Measurements from ENCODE around the gene TNNI3.

The TNNI3 gene

GRCh38 chr19:55188625-55189024 is 31.1 kb upstream of the TNNI3 start:
- Histone ChIP-seq H3K4me2 (ENCODE audit: low read length) (no peak overlapping the region), H3K27me3 (ENCODE audit: control insufficient read depth, low read length) (no peaks in the 10 kb centered on the region), H4K20me1 (ENCODE audit: control insufficient read depth, insufficient read depth, low read depth, low read length) (no peaks in the 10 kb centered on the region), H3K79me2 (ENCODE audit: control insufficient read depth, low read length) (no peaks in the 10 kb centered on the region), H3K4me3 (ENCODE audit: low read length) (no peak overlapping the region), H3K36me3 (ENCODE audit: control insufficient read depth, low read length) (no peaks in the 10 kb centered on the region), H3K4me1 (ENCODE audit: control insufficient read depth, low read length) (no peaks in the 10 kb centered on the region), H3F3A (ENCODE audit: control insufficient read depth, insufficient read depth) (no peaks in the 10 kb centered on the region), H3K9me3 (ENCODE audit: control insufficient read depth, insufficient read depth, low read length) (no peaks in the 10 kb centered on the region), H3K9me2 (replicated peaks; ENCODE audit: control insufficient read depth, low read length) (no peaks in the 10 kb centered on the region), H3K27ac (ENCODE audit: low read depth, low read length) (no peak overlapping the region)
- TF ChIP-seq EZH2phosphoT487 (IDR thresholded peaks at IDR 0.05; ENCODE audit: borderline replicate concordance, low read length) (no peak), CTCF (IDR thresholded peaks at IDR 0.05; ENCODE audit: low read depth, low read length, poor library complexity, severe bottlenecking) (no peak)

GRCh38 chr19:55186080-55186479 is 28.5 kb upstream of the TNNI3 start:
- H3K9me3 ChIP-seq (ENCODE audit: control insufficient read depth, insufficient read depth, low read length): no peaks in the 10 kb centered on the region
- no peaks in the 10 kb centered on the region for H3K79me2 ChIP-seq (ENCODE audit: control insufficient read depth, low read length)
- H3K4me1 ChIP-seq (ENCODE audit: control insufficient read depth, low read length): no peaks in the 10 kb centered on the region
- TF ChIP-seq CTCF (IDR thresholded peaks at IDR 0.05; ENCODE audit: low read depth, low read length, poor library complexity, severe bottlenecking) (no peak), EZH2phosphoT487 (IDR thresholded peaks at IDR 0.05; ENCODE audit: borderline replicate concordance, low read length) (no peak)
- H4K20me1 ChIP-seq (ENCODE audit: control insufficient read depth, insufficient read depth, low read depth, low read length): no peaks in the 10 kb centered on the region
- no peak overlapping the region for H3K4me3 ChIP-seq (ENCODE audit: low read length)
- H3K36me3 ChIP-seq (ENCODE audit: control insufficient read depth, low read length): no peaks in the 10 kb centered on the region
- no peaks in the 10 kb centered on the region for H3K9me2 ChIP-seq (replicated peaks; ENCODE audit: control insufficient read depth, low read length)
- H3K27ac ChIP-seq (ENCODE audit: low read depth, low read length): no peak overlapping the region
- peaks cover 10% of the 10 kb centered on the region for H3K27me3 ChIP-seq (ENCODE audit: control insufficient read depth, low read length)
- H3F3A ChIP-seq (ENCODE audit: control insufficient read depth, insufficient read depth): no peaks in the 10 kb centered on the region
- H3K4me2 ChIP-seq (ENCODE audit: low read length): no peak overlapping the region

- Histone ChIP-seq H4K20me1 (ENCODE audit: control insufficient read depth, insufficient read depth, low read depth, low read length) (no peaks in the 10 kb centered on the region; the same call in 1 of the 2 replicates), H3K27ac (ENCODE audit: low read depth, low read length) (no peak overlapping the region), H3F3A (ENCODE audit: control insufficient read depth, insufficient read depth) (no peaks in the 10 kb centered on the region), H3K4me3 (ENCODE audit: low read length) (no peak overlapping the region), H3K27me3 (ENCODE audit: control insufficient read depth, low read length) (peaks cover 27% of the 10 kb centered on the region), H3K9me2 (replicated peaks; ENCODE audit: control insufficient read depth, low read length) (no peaks in the 10 kb centered on the region), H3K79me2 (ENCODE audit: control insufficient read depth, low read length) (no peaks in the 10 kb centered on the region), H3K4me1 (ENCODE audit: control insufficient read depth, low read length) (peaks cover 21% of the 10 kb centered on the region), H3K4me2 (ENCODE audit: low read length) (no peak overlapping the region), H3K36me3 (ENCODE audit: control insufficient read depth, low read length) (no peaks in the 10 kb centered on the region), H3K9me3 (ENCODE audit: control insufficient read depth, insufficient read depth, low read length) (peaks cover 1% of the 10 kb centered on the region; the same call in 1 of the 2 replicates)
- TF ChIP-seq EZH2phosphoT487 (IDR thresholded peaks at IDR 0.05; ENCODE audit: borderline replicate concordance, low read length) (no peak), CTCF (IDR thresholded peaks at IDR 0.05; ENCODE audit: low read depth, low read length, poor library complexity, severe bottlenecking) (no peak)
These were observed 24.2 kb upstream of the TNNI3 start for GRCh38 chr19:55181740-55182139.

Data from DOHH2 (cell line).